ENCODE data around the gene NR3C2.
"Not testable (repeated sequence)": the region's sequence is repeated elsewhere in the genome, so short reads cannot be mapped to it uniquely, and the experiment has no call there.

NR3C2 gene

DNA sequence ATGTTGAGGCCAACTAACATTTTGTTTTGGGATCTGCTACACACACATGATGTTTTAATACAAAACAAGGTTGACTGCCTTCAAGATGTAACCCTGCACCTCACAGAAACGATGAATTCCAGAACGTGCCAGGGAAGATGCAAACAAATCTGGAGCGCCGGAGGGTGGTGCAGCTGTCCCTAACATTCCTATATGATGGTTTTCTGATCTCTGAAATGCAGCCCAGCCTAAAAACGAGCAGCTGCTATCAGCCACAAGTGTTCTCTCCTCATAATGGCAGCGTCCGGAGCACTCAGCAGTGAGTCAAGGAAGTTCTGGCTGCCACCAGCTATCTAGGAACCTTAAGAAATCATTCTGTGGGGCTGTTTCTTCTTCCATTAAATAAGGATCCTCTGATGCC is 333.4 kb downstream of the NR3C2 start:
- Mint-ChIP-seq H3K9me3 (no peaks in the 10 kb centered on the region), H3K27ac (no peak overlapping the region), H3K36me3 (ENCODE audit: low read depth) (no peaks in the 10 kb centered on the region), H3K4me1 (ENCODE audit: low read depth) (no peaks in the 10 kb centered on the region), H3K4me3 (no peak overlapping the region), H3K27me3 (ENCODE audit: low read depth) (no peaks in the 10 kb centered on the region)
- DNase-seq (ENCODE audit: low spot score) = no peak

DNA sequence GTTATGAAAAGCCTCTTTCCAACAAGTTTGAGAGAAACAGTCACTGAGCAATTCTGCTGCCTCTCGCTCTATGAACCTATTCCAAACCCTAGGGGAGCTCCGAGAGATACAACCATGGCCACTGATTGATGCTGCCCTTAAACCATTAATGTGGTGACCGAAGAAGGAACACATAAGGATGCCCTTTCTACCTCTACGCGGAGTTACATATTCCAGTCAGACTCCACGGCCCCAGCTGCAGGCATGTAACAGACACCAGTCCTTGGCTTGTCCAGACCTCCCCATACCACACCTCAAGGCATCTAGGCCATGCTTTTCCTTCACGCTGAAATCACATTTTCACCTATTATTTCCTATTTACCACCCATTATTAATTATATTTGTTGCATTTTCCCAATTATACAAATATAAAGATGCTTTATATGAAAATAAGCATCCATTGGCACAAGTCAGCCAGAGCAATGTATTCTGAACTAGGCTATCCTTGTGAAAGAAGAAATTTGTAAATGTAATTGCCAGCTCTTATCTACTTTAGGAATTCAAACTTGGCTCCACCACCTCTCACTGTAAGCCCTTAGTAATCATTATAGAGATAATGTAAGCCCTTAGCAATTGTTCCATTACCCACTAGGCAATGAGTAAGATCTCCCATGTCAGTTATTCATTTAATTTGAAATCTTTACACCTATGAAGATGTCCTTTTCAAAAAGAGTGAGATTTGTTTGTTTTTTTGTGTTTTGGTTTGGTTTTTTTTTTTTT is 338.4 kb downstream of the NR3C2 start:
- no peak overlapping the region for H3K27ac Mint-ChIP-seq
- DNase-seq (ENCODE audit: low spot score) = no peak
- no peaks in the 10 kb centered on the region for H3K36me3 Mint-ChIP-seq (ENCODE audit: low read depth)
- no peak overlapping the region for H3K4me3 Mint-ChIP-seq
- H3K4me1 Mint-ChIP-seq (ENCODE audit: low read depth) = no peaks in the 10 kb centered on the region
- no peaks in the 10 kb centered on the region for H3K27me3 Mint-ChIP-seq (ENCODE audit: low read depth)
- H3K9me3 Mint-ChIP-seq = no peaks in the 10 kb centered on the region

DNA sequence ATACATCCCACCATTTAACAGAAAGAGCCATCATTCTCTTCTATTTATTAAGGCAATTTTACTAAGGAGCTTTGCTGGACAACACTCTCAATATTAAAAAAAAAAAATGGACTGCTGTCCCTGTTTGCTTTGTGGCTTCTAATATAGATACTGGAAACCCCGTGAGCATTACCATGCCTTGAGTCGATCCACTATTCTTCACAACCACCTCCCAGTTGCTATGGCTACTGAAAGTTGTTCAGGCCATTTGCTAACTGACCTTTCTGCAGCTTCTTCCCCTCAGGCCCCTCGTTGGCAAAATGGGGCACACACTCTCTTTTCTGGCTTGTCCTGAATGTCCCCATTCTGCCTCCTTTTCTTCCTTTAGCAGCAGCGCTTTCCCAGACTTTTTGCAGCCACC is 340.4 kb downstream of the NR3C2 start:
- Mint-ChIP-seq H3K4me3 (no peak overlapping the region), H3K9me3 (no peaks in the 10 kb centered on the region), H3K27me3 (ENCODE audit: low read depth) (no peaks in the 10 kb centered on the region), H3K4me1 (ENCODE audit: low read depth) (no peaks in the 10 kb centered on the region), H3K36me3 (ENCODE audit: low read depth) (no peaks in the 10 kb centered on the region), H3K27ac (no peak overlapping the region)
- DNase-seq (ENCODE audit: low spot score) = no peak

DNA sequence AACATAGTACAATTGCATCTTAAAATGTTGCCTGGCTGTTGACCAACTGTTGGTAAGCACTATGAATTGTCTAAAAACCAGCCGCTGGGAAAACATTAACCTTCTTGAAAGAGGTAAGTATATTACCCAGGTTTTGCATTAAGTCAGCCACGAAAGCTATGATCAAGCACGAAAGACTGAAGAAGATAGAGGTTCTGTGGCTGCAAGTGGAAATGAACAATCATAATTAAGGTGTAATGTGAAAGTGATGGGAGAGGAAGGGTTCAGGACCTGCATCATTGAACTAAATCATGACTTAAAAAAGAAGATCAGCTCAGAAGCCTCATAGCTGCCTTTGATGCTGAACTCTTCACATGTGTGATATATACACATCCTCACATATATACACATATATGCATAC is 341.0 kb downstream of the NR3C2 start:
- Mint-ChIP-seq H3K4me1 (ENCODE audit: low read depth) (no peaks in the 10 kb centered on the region), H3K27ac (no peak overlapping the region), H3K9me3 (no peaks in the 10 kb centered on the region), H3K27me3 (ENCODE audit: low read depth) (no peaks in the 10 kb centered on the region), H3K36me3 (ENCODE audit: low read depth) (no peaks in the 10 kb centered on the region), H3K4me3 (no peak overlapping the region)
- DNase-seq (ENCODE audit: low spot score) = no peak

DNA sequence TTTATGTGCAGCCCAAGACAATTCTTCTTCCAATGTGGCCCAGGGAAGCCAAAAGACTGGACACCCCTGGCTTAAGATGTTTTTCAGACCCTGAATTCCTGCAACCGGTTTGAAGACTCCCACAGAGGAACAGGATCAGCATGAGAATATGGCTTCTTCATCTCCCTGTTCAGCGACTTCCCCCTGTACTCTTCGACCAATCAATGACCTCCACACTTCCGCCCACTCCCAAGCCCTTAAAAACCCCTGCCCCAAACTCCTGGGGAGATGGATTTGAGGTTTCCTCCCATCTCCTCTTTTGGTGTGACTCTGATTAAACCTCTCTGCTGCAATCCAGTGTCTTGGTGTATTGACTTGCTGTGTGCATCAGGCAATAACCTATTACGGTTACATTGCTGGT is 344.4 kb downstream of the NR3C2 start:
- no peaks in the 10 kb centered on the region for H3K4me1 Mint-ChIP-seq (ENCODE audit: low read depth)
- H3K9me3 Mint-ChIP-seq = no peaks in the 10 kb centered on the region
- no peak for DNase-seq (ENCODE audit: low spot score)
- H3K36me3 Mint-ChIP-seq (ENCODE audit: low read depth) = no peaks in the 10 kb centered on the region
- H3K27ac Mint-ChIP-seq = no peak overlapping the region
- no peaks in the 10 kb centered on the region for H3K27me3 Mint-ChIP-seq (ENCODE audit: low read depth)
- no peak overlapping the region for H3K4me3 Mint-ChIP-seq

DNA sequence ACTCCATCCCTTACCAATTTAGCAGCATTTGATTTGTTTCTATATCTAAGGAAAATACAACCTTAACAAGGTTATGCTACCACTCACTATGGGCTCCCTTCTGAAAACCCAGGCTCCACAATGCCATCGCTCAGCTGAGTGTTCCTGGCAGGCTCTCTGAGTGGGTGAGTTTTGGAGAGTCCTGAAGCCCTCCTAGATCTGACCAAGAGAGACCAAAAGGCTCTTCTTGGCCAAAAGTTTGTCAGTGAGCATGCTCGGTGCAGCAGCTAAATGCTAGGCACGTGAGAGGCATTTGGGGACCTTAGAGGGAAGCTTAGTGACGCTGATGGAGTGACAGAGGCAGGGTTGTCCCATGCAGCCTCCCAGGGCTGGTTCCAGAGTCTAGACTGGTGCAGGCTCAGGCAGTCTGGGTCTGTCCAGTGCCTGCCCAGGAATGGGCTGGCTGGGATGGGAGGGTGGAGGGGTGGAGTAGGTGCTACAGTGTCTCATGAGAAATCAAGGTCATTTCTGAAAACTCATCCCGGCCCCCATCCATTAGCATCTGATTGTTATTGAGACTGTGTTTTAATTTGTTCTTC is 346.8 kb downstream of the NR3C2 start:
- Mint-ChIP-seq H3K36me3 (ENCODE audit: low read depth) (no peaks in the 10 kb centered on the region), H3K27me3 (ENCODE audit: low read depth) (no peaks in the 10 kb centered on the region), H3K27ac (no peak overlapping the region), H3K4me1 (ENCODE audit: low read depth) (no peaks in the 10 kb centered on the region), H3K9me3 (no peaks in the 10 kb centered on the region), H3K4me3 (no peak overlapping the region)
- DNase-seq (ENCODE audit: low spot score) = no peak

DNA sequence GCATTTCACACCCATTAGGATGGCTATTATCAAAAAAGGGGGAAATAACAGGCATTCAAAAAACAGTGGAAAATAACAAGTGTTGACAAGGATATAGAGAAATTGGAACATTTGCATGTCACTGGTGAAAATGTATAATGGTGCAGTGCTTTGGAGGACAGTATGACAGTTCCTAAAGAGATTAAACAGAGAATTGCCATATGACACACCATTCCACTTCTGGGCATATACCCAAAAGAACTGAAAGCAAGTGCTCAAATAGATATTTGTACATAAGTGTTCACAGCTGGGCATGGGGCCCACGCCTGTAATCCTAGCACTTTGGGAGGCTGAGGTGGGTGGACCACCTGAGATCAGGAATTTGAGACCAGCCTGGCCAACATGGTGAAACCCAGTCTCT is 348.1 kb downstream of the NR3C2 start:
- H3K4me1 Mint-ChIP-seq (ENCODE audit: low read depth) = no peaks in the 10 kb centered on the region
- no peak overlapping the region for H3K4me3 Mint-ChIP-seq
- H3K36me3 Mint-ChIP-seq (ENCODE audit: low read depth) = no peaks in the 10 kb centered on the region
- H3K9me3 Mint-ChIP-seq = no peaks in the 10 kb centered on the region
- no peak for DNase-seq (ENCODE audit: low spot score)
- H3K27me3 Mint-ChIP-seq (ENCODE audit: low read depth) = no peaks in the 10 kb centered on the region
- H3K27ac Mint-ChIP-seq = no peak overlapping the region

DNA sequence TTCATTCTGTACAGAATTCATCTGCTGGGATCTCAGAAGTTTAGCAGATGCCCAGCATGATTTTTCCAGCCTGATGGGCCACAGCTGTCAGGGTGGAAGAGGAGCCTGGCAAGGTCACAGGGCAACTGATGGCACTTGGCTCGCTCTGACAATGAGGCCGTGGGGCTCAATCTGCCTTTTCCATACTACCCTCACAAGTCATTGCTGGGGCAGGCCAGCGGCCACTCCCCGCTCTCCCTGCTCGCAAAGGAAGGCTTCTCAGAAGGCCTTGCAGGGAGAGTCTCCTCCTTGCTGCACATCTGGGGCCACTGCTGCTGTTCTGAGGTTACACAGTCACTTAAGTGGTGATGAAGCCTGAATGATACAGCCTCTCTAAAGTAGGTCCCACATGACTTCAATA is 349.1 kb downstream of the NR3C2 start:
- no peak overlapping the region for H3K27ac Mint-ChIP-seq
- H3K4me1 Mint-ChIP-seq (ENCODE audit: low read depth) = no peaks in the 10 kb centered on the region
- no peaks in the 10 kb centered on the region for H3K9me3 Mint-ChIP-seq
- no peaks in the 10 kb centered on the region for H3K27me3 Mint-ChIP-seq (ENCODE audit: low read depth)
- DNase-seq (ENCODE audit: low spot score) = no peak
- H3K4me3 Mint-ChIP-seq = no peak overlapping the region
- no peaks in the 10 kb centered on the region for H3K36me3 Mint-ChIP-seq (ENCODE audit: low read depth)

DNA sequence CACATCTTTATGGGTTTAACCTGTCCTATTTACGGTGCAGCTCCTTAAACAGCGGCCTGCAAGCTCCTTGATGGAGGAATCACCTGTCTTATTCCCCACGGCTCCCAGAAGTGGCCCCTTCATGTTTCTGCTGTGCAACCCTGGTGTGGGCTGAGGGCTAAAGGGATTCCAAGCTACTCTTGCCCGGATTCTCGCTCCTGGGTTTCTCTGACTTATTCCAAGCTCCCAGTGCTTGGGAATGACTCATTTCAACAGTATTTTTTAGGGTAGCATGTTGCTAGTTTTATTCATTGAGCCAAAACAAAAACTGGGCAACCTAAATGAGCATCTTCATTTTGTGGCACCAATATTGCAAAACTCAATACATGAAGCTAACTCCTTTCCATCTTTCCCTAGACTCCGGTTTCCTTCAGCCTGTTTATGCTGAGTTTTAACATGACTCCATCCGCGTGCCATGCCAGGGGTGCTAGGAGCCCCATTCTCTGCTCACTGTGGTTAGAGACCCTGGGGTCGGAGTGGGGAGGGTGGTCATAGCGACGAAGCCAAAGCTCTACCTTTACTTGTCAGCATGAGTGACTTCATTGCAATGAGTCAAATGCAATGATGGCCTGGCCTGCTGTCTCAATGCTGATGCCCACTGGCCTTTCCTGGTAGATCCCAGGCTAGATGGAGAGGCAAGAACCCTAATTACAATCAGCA is 349.7 kb downstream of the NR3C2 start:
- DNase-seq (ENCODE audit: low spot score) = no peak
- Mint-ChIP-seq H3K4me1 (ENCODE audit: low read depth) (no peaks in the 10 kb centered on the region), H3K9me3 (no peaks in the 10 kb centered on the region), H3K27me3 (ENCODE audit: low read depth) (no peaks in the 10 kb centered on the region), H3K36me3 (ENCODE audit: low read depth) (no peaks in the 10 kb centered on the region), H3K27ac (no peak overlapping the region), H3K4me3 (no peak overlapping the region)

DNA sequence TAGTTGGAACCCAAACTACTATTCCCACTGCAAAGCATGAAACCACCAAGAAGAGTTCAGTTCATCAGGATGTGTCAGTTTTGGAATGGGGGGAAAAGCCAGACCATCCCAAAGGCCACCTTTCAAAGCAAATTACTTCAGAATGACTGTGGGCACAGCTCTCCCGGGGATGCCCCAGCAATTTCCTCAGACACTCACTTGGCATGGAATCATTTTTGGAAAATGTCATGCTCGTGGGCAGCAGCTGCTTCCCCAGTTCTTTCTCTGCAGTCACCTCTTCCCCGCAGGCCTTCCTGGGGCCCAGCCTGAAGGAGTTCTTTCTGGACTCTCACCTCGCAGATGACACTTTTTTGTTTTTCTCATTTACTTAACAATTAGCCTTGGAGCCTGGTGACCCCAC is 350.3 kb downstream of the NR3C2 start:
- no peak overlapping the region for H3K27ac Mint-ChIP-seq
- no peaks in the 10 kb centered on the region for H3K27me3 Mint-ChIP-seq (ENCODE audit: low read depth)
- no peak for DNase-seq (ENCODE audit: low spot score)
- H3K4me3 Mint-ChIP-seq = no peak overlapping the region
- H3K9me3 Mint-ChIP-seq = no peaks in the 10 kb centered on the region
- H3K36me3 Mint-ChIP-seq (ENCODE audit: low read depth) = no peaks in the 10 kb centered on the region
- no peaks in the 10 kb centered on the region for H3K4me1 Mint-ChIP-seq (ENCODE audit: low read depth)

DNA sequence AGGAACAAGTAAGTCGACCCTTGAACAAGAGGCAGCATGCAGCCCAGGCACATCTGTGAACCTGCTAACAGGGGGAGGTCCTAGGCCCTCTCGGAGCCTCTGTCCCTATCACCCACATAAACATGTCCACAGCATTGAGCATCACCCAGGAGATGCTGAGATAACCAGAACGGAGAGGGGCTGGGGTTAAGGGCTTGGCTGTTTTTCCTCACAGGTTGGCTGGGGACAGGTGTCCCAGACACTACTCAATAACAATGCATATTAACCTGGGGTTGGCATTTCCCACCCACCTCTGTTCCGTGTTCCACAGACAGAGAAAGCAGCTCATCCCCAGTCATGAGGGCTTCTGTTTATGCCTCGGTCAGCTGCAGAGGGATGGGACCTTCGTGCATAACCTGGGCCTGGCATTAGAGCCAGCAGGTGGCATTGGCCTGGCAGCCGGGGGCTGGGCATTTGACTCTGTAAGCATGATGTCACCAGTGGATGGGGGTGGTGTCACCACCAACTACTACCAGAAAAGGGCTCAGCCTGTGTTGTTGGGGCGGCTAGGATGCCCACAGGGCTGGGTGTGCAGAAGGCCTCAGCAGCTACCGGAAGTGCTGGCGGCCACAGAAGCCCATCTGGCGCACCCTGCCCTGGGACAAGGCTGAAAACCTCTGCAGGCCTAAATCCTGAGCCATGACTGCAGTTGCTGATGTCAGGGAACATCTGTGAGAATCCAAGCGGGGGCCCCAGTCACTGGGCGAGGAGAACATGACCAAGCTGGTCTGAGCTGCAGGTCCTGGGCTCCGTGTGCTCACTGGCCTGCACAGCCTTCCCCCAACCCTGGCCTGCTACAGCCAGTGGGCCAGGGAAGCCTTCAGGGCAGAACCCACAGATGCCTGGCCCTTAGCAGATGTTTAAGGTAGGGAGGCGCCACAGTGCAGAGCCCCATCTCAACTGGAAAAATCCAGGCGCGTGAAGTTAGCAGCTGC is 351.4 kb downstream of the NR3C2 start:
- Mint-ChIP-seq H3K27ac (no peak overlapping the region), H3K4me1 (ENCODE audit: low read depth) (no peaks in the 10 kb centered on the region), H3K36me3 (ENCODE audit: low read depth) (no peaks in the 10 kb centered on the region), H3K27me3 (ENCODE audit: low read depth) (no peaks in the 10 kb centered on the region), H3K4me3 (no peak overlapping the region), H3K9me3 (no peaks in the 10 kb centered on the region)
- DNase-seq (ENCODE audit: low spot score) = no peak

DNA sequence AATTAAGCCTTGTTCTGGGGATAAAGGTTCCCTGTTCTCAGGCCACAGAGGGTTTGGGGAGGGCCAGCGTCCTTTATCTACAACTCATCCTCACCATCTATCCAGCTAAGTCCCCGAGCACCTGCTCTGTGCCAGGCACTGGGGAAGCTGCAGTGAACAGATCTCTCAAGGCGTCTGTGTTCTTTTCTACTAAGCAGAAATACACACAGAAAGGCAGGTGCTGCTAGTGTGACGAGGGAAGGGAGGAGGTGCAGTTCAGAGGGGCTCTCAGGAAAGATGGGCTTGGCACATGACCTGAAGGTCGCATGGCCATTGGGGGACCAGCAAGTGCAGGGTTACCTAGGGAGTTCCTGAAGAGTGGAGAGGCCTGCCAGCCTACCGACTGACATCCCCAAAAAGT is 352.2 kb downstream of the NR3C2 start:
- no peak for DNase-seq (ENCODE audit: low spot score)
- Mint-ChIP-seq H3K27me3 (ENCODE audit: low read depth) (no peaks in the 10 kb centered on the region), H3K27ac (no peak overlapping the region), H3K4me3 (no peak overlapping the region), H3K9me3 (peaks cover under 1% of the 10 kb centered on the region), H3K36me3 (ENCODE audit: low read depth) (no peaks in the 10 kb centered on the region), H3K4me1 (ENCODE audit: low read depth) (no peaks in the 10 kb centered on the region)

DNA sequence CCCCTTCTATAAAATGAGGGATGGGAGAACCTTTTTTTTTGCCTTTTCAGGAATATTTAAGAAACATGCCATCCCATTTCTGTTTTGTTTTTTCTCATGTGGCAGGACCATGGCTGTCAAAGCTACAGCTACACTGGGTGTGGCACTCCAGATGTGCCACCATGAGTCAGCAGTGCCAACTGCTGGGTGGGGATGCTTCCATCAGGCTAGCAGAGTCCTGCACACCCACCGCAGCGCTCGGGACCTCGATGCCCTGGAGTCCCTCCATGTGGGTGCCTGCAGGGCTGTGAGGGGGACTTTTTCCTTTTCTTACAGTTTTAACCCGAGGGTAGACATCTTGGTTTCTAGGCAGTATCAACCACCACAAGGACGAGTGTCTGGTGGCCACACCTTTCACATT is 352.6 kb downstream of the NR3C2 start:
- DNase-seq (ENCODE audit: low spot score) = no peak
- H3K27ac Mint-ChIP-seq = no peak overlapping the region
- no peaks in the 10 kb centered on the region for H3K4me1 Mint-ChIP-seq (ENCODE audit: low read depth)
- H3K9me3 Mint-ChIP-seq = peaks cover 4% of the 10 kb centered on the region
- H3K4me3 Mint-ChIP-seq = no peak overlapping the region
- no peaks in the 10 kb centered on the region for H3K27me3 Mint-ChIP-seq (ENCODE audit: low read depth)
- H3K36me3 Mint-ChIP-seq (ENCODE audit: low read depth) = no peaks in the 10 kb centered on the region

DNA sequence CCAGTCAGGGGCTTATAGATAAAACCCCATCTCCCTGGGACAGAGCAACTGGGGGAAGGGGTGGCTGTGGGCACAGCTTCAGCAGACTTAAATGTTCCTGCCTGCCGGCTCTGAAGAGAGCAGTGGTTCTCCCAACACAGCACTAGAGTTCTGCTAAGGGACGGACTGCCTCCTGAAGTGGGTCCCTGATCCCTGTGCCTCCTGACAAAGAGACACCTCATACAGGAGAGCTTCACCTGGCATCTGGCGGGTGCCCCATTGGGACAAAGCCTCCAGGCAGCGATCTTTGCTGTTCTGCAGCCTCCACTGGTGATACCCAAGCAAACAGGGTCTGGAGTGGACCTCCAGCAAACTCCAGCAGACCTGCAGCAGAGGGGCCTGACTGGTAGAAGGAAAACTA is 359.1 kb downstream of the NR3C2 start:
- not testable (repeated sequence) for H3K4me1 Mint-ChIP-seq (ENCODE audit: low read depth); DNase-seq (ENCODE audit: low spot score); H3K27me3 Mint-ChIP-seq (ENCODE audit: low read depth); H3K27ac Mint-ChIP-seq; H3K4me3 Mint-ChIP-seq; H3K36me3 Mint-ChIP-seq (ENCODE audit: low read depth)
- H3K9me3 Mint-ChIP-seq = peaks cover 11% of the 10 kb centered on the region

Data from T-helper 2 cell treated with Interferon-gamma antibody and Interleukin-4, amounts not matched to agents 5 μg/mL and 100 μg/mL, for 36 hours (primary cell).